Uterus (tissue), 4 donors: Measurements from ENCODE around the gene RASSF6. TPM values are rescaled to one million over a fixed set of nuclear protein-coding genes. Genes with fewer than 3 reads are reported as not detected.

Source experiments
- DNase-seq, 2 donors: peaks; one replicate each; pipeline ENCODE4 v3.0.0-alpha.2; 2019 to 2020
- H3K27ac ChIP-seq, 2 donors: fragments of 200-600 bp; sonication (generic); 1 replicate in 1 of 2; 2 replicates in 1 of 2; pipeline ENCODE4 v1.5.1; 2016 to 2018
- H3K27me3 ChIP-seq, 2 donors: fragments of 200-600 bp; sonication (generic); one replicate each; pipeline ENCODE4 v1.5.1; 2018 to 2019; ENCODE audit warnings: control low read depth in 1 of 2
- H3K36me3 ChIP-seq, 2 donors: fragments of 200-600 bp; sonication (generic); one replicate each; pipeline ENCODE4 v1.5.1; 2019; ENCODE audit warnings: control low read depth in 1 of 2
- H3K4me1 ChIP-seq, 2 donors: fragments of 200-600 bp; sonication (generic); one replicate each; pipeline ENCODE4 v1.5.1; 2018 to 2019; ENCODE audit warnings: control low read depth in 1 of 2
- H3K4me3 ChIP-seq, 2 donors: fragments of 200-600 bp; sonication (generic); 1 replicate in 1 of 2; 2 replicates in 1 of 2; pipeline ENCODE4 v1.5.1; 2018 to 2019; ENCODE audit warnings: mild to moderate bottlenecking in 1 of 2
- H3K9me3 ChIP-seq, 2 donors: fragments of 200-600 bp; sonication (generic); one replicate each; pipeline ENCODE4 v1.5.1; 2019; ENCODE audit warnings: control low read depth in 1 of 2
- CTCF ChIP-seq, 4 experiments: fragments of 200-600 bp in 2 of 4; fragments of 450-650 bp in 2 of 4; sonication (generic) in 2 of 4; IDR thresholded peaks; one replicate each; pipeline ENCODE4 v1.5.1; 2016 to 2019; ENCODE audit warnings: antibody characterized with exemption in 4 of 4, mild to moderate bottlenecking in 2 of 4, moderate library complexity in 1 of 4
- POLR2A ChIP-seq, 2 donors: fragments of 450-650 bp; IDR thresholded peaks; one replicate each; pipeline ENCODE4 v1.6.1; 2016; ENCODE audit warnings: antibody characterized with exemption in 2 of 2, mild to moderate bottlenecking in 1 of 2, moderate library complexity in 1 of 2
- intact Hi-C: fragments of 100-400 bp; cut with DNase I; formaldehyde crosslinking; loops from one replicate; pipeline ENCODE4 v1.15.1; 2023; ENCODE audit warnings: low total_unique reads
- total RNA-seq, 4 donors: library from RNA; depleted of rRNA in 3 of 4; stranded (reverse); fragments of >200 nt in 3 of 4; gene quantifications; one replicate each; pipeline versions ENCODE4 v1.1.0 to v1.2.4, GENCODE V29; 2014 to 2023
- donor health status: DM: yes; HTN: yes; CAD: no.

RASSF6 gene
- total RNA-seq, 4 donors from 2014 or later: under 0.01 to 1.5 (median 0.06) TPM; not detected in 1

- H3K27me3 ChIP-seq: no peaks in the 10 kb centered on the region
- TF ChIP-seq POLR2A (IDR thresholded peaks at IDR 0.05) (no peak), CTCF (IDR thresholded peaks at IDR 0.05) (no peak)
- H3K4me3 ChIP-seq: no peak overlapping the region
- H3K27ac ChIP-seq: no peak overlapping the region
- H3K36me3 ChIP-seq: no peaks in the 10 kb centered on the region
- no peaks in the 10 kb centered on the region for H3K9me3 ChIP-seq
- intact Hi-C loops: no loop called here
- no peak for DNase-seq
- no peaks in the 10 kb centered on the region for H3K4me1 ChIP-seq
Measured at GRCh38 chr4:73586666-73587065, 33.6 kb downstream of the RASSF6 start.

GRCh38 chr4:73586040-73586439, 34.2 kb downstream of the RASSF6 start:
- no peak for DNase-seq
- Histone ChIP-seq H3K27ac (no peak overlapping the region), H3K4me1 (no peaks in the 10 kb centered on the region), H3K4me3 (no peak overlapping the region), H3K36me3 (no peaks in the 10 kb centered on the region), H3K9me3 (no peaks in the 10 kb centered on the region), H3K27me3 (no peaks in the 10 kb centered on the region)
- TF ChIP-seq CTCF (IDR thresholded peaks at IDR 0.05): no peak
- no peak for TF ChIP-seq POLR2A (IDR thresholded peaks at IDR 0.05)
- intact Hi-C loops: no loop called here

- TF ChIP-seq POLR2A (IDR thresholded peaks at IDR 0.05) (no peak), CTCF (IDR thresholded peaks at IDR 0.05) (no peak)
- Histone ChIP-seq H3K27ac (no peak overlapping the region), H3K36me3 (no peaks in the 10 kb centered on the region), H3K4me1 (no peaks in the 10 kb centered on the region), H3K4me3 (no peak overlapping the region), H3K27me3 (no peaks in the 10 kb centered on the region), H3K9me3 (no peaks in the 10 kb centered on the region)
- intact Hi-C loops: no loop called here
- no peak for DNase-seq
Measured at GRCh38 chr4:73585345-73585744, 34.9 kb downstream of the RASSF6 start.

GRCh38 chr4:73583666-73584065, 36.6 kb downstream of the RASSF6 start:
- intact Hi-C loops: no loop called here
- DNase-seq: no peak
- H3K36me3 ChIP-seq: no peaks in the 10 kb centered on the region
- no peaks in the 10 kb centered on the region for H3K27me3 ChIP-seq
- no peak overlapping the region for H3K4me3 ChIP-seq
- no peak for TF ChIP-seq POLR2A (IDR thresholded peaks at IDR 0.05)
- no peak for TF ChIP-seq CTCF (IDR thresholded peaks at IDR 0.05)
- no peak overlapping the region for H3K27ac ChIP-seq
- H3K9me3 ChIP-seq: no peaks in the 10 kb centered on the region
- H3K4me1 ChIP-seq: no peaks in the 10 kb centered on the region

GRCh38 chr4:73577371-73577770, 42.9 kb downstream of the RASSF6 start:
- intact Hi-C loops: no loop called here
- no peak for TF ChIP-seq CTCF (IDR thresholded peaks at IDR 0.05)
- no peak for TF ChIP-seq POLR2A (IDR thresholded peaks at IDR 0.05)
- Histone ChIP-seq H3K4me1 (no peaks in the 10 kb centered on the region), H3K27me3 (no peaks in the 10 kb centered on the region), H3K9me3 (no peaks in the 10 kb centered on the region), H3K36me3 (no peaks in the 10 kb centered on the region), H3K27ac (no peak overlapping the region), H3K4me3 (no peak overlapping the region)
- DNase-seq: no peak
